WERI-Rb-1 (cell line): ENCODE results near the gene MYO1G.

Experiments
- DNase-seq: peaks from one replicate; pipeline ENCODE4 v3.0.0-alpha.2; 2020
- H3K27ac ChIP-seq: fragments of 250-450 bp; sonication (Bioruptor Pico); 2 replicates; pipeline ENCODE4 v1.5.1; 2020; ENCODE audit warnings: mild to moderate bottlenecking, moderate library complexity
- H3K27me3 ChIP-seq: fragments of 250-450 bp; sonication (Bioruptor Pico); 2 replicates; pipeline ENCODE4 v1.5.1; 2021; ENCODE audit warnings: mild to moderate bottlenecking, low read depth, moderate library complexity; ENCODE audit not compliant: insufficient read depth, severe bottlenecking
- H3K36me3 ChIP-seq: fragments of 250-450 bp; sonication (Bioruptor Pico); 2 replicates; pipeline ENCODE4 v1.5.1; 2020; ENCODE audit warnings: mild to moderate bottlenecking, moderate library complexity
- H3K4me3 ChIP-seq: 2 replicates; pipeline ENCODE4 v1.5.1; 2011; ENCODE audit warnings: low read depth, mild to moderate bottlenecking, control low read depth, low read length
- H3K9me3 ChIP-seq: fragments of 250-450 bp; sonication (Bioruptor Pico); 2 replicates; pipeline ENCODE4 v1.5.1; 2021; ENCODE audit warnings: mild to moderate bottlenecking, moderate library complexity; ENCODE audit not compliant: severe bottlenecking
- TF ChIP-seq, protein P1 (sequence below): IDR thresholded peaks from 2 replicates; pipeline ENCODE4 v1.5.1; 2011; ENCODE audit warnings: low read depth, mild to moderate bottlenecking, control low read depth, inconsistent platforms, low read length

MYO1G gene

DNA sequence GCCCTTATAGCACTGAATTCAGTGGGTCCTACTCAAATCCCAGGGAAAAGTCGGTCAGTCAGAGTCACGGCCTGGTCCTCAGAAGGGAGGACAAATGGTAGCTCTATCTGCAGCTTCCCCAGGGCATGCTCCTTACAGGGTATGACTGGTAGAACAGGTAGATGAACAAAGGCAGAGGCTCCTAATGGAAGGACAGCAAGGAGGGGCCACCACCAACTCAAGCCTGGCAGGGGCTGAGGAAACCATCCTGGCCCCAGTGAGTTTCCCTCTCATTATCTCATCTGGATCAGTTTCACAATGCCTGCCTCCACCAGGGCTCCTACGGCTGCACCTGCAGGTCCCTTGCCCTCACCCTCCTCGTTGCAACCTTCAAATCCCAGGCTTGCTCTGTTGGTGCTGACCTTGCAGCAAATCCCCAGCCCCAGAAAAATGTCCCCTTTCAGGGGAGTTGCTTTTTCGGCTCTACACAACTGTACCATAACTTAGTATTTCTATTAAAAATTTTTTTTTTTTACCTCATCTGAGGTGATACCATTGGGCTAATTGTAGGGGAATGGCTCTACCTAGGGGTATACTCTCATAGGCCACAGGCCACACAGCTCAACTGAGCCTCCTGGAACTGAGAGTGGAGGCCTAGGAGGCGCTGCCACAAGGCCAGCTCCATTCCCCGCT, 2.4 kb upstream of the MYO1G start:
- no peak for DNase-seq
- TF ChIP-seq, protein P1, sequence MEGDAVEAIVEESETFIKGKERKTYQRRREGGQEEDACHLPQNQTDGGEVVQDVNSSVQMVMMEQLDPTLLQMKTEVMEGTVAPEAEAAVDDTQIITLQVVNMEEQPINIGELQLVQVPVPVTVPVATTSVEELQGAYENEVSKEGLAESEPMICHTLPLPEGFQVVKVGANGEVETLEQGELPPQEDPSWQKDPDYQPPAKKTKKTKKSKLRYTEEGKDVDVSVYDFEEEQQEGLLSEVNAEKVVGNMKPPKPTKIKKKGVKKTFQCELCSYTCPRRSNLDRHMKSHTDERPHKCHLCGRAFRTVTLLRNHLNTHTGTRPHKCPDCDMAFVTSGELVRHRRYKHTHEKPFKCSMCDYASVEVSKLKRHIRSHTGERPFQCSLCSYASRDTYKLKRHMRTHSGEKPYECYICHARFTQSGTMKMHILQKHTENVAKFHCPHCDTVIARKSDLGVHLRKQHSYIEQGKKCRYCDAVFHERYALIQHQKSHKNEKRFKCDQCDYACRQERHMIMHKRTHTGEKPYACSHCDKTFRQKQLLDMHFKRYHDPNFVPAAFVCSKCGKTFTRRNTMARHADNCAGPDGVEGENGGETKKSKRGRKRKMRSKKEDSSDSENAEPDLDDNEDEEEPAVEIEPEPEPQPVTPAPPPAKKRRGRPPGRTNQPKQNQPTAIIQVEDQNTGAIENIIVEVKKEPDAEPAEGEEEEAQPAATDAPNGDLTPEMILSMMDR = no peak
- Histone ChIP-seq H3K27ac (no peak overlapping the region), H3K9me3 (no peaks in the 10 kb centered on the region), H3K27me3 (no peaks in the 10 kb centered on the region), H3K36me3 (peaks cover 64% of the 10 kb centered on the region), H3K4me3 (no peak overlapping the region)

DNA sequence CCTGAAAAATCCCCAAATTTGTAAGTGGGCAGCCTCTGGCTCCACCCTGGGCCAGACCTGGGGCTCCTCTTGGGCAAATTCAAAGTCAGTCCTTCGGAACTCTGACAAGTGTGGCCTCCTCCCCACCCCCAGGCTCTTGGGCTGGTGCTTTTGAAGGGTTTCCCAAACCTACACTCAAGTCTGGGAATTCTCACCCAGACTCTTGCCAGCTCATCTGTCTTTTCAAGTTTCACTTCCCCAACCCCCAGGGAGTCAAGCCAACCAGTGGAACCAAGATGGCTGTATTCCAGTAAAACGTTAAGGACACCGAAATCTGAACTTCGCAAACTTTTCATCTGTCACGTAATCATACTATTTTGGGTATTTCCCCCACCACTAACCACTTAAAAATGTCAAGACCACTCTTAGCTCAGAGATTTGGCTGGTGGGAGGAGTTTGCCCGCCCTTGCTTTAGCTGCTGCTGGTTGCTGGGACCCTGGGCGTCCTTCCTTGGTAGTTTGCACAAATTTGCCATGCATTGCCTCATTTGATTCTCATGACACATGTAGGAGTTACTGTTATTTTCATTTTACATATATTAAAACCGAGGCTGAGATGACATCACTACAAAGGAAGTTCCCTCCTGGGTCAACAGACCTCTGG, 1.7 kb upstream of the MYO1G start:
- no peak for DNase-seq
- Histone ChIP-seq H3K27me3 (no peaks in the 10 kb centered on the region), H3K9me3 (no peaks in the 10 kb centered on the region), H3K4me3 (no peak overlapping the region), H3K36me3 (peaks cover 57% of the 10 kb centered on the region), H3K27ac (no peak overlapping the region)
- TF ChIP-seq, protein P1 = no peak

DNA sequence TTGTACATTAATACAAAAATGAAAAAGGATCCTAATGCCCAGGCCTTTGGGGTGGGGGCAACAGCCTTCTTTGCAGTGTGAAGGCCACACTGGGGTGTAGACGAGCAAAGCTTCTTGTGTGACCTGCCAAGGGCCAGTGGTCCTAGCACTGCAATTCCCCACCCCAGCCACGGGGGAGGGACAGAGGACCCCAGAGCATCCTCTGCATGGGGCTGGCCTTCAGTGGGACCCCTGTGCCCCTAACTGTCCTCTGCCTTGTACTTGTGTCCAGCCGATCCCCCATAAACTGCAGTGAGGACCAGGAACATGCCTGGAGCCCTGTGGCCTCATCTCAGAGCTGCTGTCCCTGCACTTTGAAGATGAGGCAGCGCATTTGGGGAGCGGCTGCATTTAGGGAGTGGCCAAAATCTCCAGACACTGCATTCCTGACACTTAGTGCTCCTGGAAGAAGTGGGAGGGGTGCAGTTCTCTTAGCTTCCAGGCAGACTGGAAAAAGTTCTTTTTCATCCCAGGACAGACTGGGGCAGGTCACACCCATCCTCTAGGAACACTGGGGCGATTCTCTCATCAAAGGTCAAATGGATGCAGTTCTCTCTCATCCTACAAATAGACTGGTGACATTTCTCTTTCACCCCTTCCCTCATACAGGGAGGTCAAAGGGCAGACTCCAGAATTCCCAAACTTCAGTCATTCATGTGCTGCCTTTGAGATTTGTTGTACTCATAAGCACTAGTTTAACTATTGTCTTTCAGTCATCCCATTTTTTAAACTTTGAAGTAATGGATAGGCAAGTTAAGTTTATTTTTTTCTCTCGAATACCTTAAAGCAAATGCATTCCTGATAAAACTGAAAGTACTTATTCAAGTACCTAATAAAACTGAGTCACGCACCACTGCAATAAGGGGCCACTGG, 922 bp upstream of the MYO1G start:
- Histone ChIP-seq H3K36me3 (peaks cover 49% of the 10 kb centered on the region), H3K27me3 (no peaks in the 10 kb centered on the region), H3K27ac (no peak overlapping the region), H3K9me3 (no peaks in the 10 kb centered on the region), H3K4me3 (no peak overlapping the region)
- TF ChIP-seq, protein P1 = peak; percentile 40; the same call in 1 of the 2 replicates
- DNase-seq = no peak

DNA sequence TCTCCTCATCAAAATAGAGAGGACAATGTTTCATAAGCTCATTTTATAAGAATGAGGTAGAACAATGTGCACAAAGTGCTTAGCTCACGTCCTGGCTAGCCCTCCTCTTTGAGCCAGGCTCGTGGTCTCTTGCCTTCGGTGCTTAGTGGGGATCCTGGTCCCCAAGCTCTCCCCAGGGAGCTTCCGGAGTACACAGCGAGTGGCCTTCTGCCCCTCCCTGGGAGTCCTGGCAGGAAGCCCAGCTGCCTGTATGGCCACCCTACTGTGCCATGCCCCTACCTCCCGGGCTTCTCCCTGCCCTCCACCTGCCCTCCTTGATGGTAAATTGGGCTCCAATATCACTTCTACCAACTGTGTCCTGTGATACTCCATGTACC, 868 bp downstream of the MYO1G start:
- Histone ChIP-seq H3K27ac (no peak overlapping the region), H3K27me3 (no peaks in the 10 kb centered on the region), H3K36me3 (peaks cover 33% of the 10 kb centered on the region), H3K4me3 (no peak overlapping the region), H3K9me3 (no peaks in the 10 kb centered on the region)
- DNase-seq = no peak
- TF ChIP-seq, protein P1 = no peak

DNA sequence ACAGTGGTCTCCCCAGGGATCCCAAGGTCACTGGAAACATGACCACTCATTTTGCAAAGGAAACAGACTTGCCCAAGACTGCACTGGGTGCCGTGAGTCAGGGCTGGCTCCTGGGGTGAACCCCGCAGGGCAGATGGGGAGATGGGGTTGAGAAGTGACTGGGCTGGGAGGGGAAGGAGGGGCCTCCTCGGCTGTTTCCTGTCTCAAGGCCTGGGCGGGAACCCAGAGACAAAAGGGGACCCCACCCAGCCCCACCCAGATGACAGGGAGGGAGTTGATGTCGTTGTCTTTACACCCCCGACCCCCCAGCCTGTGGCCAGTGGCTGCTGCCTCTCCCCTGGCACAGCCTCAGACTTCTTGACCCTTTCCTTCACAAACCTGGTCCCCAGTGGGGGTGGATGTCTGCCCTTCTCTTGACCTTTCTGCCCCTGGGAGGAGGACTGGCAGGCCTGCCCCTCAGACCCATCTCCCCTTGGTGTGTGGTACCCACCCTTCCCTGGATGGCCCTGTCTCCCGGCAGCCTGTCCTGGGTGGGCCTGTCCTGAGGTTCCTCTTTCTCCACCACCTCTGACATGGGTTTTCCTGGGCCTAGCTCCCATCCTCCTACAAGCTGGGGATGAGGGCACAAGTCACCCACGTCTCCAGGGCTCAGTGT, 1.4 kb downstream of the MYO1G start:
- Histone ChIP-seq H3K36me3 (peaks cover 28% of the 10 kb centered on the region), H3K4me3 (no peak overlapping the region), H3K9me3 (no peaks in the 10 kb centered on the region), H3K27me3 (no peaks in the 10 kb centered on the region), H3K27ac (no peak overlapping the region)
- TF ChIP-seq, protein P1 = no peak
- DNase-seq = no peak
